Measurements from ENCODE around the gene ATG7. TPM values are rescaled to one million over a fixed set of nuclear protein-coding genes. Genes with fewer than 3 reads are reported as not detected.

ATG7 gene
- total RNA-seq, 1 donor from 2014 or later, result 23.0 TPM

DNA sequence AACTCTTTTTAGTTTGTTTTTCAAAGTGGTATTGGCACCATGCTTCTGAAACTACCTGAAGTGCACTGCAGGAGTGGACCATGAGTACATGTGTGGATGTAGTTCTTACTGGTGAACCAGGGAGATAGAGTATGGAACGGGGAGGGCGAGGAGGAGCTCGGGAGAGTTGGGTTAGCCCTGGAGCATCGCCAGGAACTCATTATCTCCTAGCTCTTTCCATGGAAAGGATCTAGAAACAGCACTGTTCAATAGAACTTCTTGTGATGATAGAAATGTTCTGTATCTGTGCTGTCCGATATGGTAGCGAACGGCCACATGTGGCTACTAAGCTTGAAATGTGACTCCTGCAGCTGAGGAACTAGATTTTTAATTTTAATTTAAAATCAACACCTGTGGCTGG lies 324.2 kb downstream of the ATG7 start:
- Mint-ChIP-seq H3K36me3 (ENCODE audit: unreplicated experiment) (no peaks in the 10 kb centered on the region), H3K4me1 (ENCODE audit: low read depth, unreplicated experiment) (peaks cover 29% of the 10 kb centered on the region), H3K27me3 (ENCODE audit: unreplicated experiment) (peaks cover 2% of the 10 kb centered on the region), H3K4me3 (ENCODE audit: unreplicated experiment) (no peak overlapping the region), H3K27ac (ENCODE audit: unreplicated experiment) (no peak overlapping the region), H3K9me3 (ENCODE audit: unreplicated experiment) (peaks cover 4% of the 10 kb centered on the region)
- no peak for DNase-seq
- TF ChIP-seq CTCF (IDR thresholded peaks at IDR 0.05; ENCODE audit: partially characterized antibody, unreplicated experiment), result no peak

GRCh38 chr3:11600501-11601282 lies 328.5 kb downstream of the ATG7 start:
- peak overlapping the region; percentile 28 for H3K4me3 Mint-ChIP-seq (ENCODE audit: unreplicated experiment)
- H3K27me3 Mint-ChIP-seq (ENCODE audit: unreplicated experiment), result no peaks in the 10 kb centered on the region
- TF ChIP-seq CTCF (IDR thresholded peaks at IDR 0.05; ENCODE audit: partially characterized antibody, unreplicated experiment), result no peak
- H3K9me3 Mint-ChIP-seq (ENCODE audit: unreplicated experiment), result peaks cover 5% of the 10 kb centered on the region
- no peaks in the 10 kb centered on the region for H3K36me3 Mint-ChIP-seq (ENCODE audit: unreplicated experiment)
- peaks cover 23% of the 10 kb centered on the region for H3K4me1 Mint-ChIP-seq (ENCODE audit: low read depth, unreplicated experiment)
- DNase-seq, result no peak
- peak overlapping the region; percentile 67 for H3K27ac Mint-ChIP-seq (ENCODE audit: unreplicated experiment)

DNA sequence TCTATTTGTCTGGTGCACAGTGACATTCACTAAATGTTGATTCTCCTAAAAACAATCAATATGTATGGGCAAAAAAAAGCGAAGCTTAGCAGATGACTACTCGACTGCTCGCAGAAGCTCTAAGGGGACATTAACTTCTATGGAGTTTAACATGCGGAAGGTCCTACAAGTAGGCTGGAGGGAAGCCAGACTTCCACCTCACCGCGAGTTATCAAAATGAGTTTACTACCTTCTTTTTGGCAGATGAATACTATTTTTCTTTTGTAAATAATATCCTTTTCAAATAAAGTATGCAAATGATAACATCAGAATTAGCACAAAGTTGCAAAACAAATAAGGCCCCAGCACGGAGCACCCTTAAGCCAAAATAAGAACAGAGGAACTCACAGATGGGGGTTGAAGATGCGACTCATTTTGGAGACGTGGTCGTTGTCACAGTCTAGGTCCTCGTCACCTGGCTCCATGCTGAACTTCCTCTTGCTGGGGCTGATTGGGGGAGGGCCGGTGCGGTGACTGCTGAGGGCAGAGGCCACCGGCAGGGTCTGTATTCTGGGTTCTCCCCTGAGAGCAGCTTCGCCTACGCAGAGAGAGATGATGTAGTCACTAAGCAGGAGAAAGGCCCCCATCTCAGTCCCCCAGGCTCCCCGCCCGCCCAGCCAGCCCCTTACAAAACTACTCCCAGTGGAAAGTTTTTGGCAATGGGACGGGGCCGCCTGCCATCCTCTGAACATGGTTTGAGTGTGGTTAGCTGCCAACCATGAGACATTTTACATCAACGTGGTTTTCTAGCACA lies 329.4 kb downstream of the ATG7 start:
- Mint-ChIP-seq H3K27me3 (ENCODE audit: unreplicated experiment) (no peaks in the 10 kb centered on the region), H3K4me3 (ENCODE audit: unreplicated experiment) (peak overlapping the region; percentile 28), H3K4me1 (ENCODE audit: low read depth, unreplicated experiment) (peaks cover 23% of the 10 kb centered on the region), H3K9me3 (ENCODE audit: unreplicated experiment) (peaks cover 5% of the 10 kb centered on the region), H3K36me3 (ENCODE audit: unreplicated experiment) (no peaks in the 10 kb centered on the region), H3K27ac (ENCODE audit: unreplicated experiment) (peak overlapping the region; percentile 67)
- no peak for DNase-seq
- no peak for TF ChIP-seq CTCF (IDR thresholded peaks at IDR 0.05; ENCODE audit: partially characterized antibody, unreplicated experiment)

- no peaks in the 10 kb centered on the region for H3K36me3 Mint-ChIP-seq (ENCODE audit: unreplicated experiment)
- H3K27ac Mint-ChIP-seq (ENCODE audit: unreplicated experiment), result no peak overlapping the region
- no peak for DNase-seq
- no peak overlapping the region for H3K4me3 Mint-ChIP-seq (ENCODE audit: unreplicated experiment)
- H3K4me1 Mint-ChIP-seq (ENCODE audit: low read depth, unreplicated experiment), result peaks cover 27% of the 10 kb centered on the region
- peaks cover 7% of the 10 kb centered on the region for H3K9me3 Mint-ChIP-seq (ENCODE audit: unreplicated experiment)
- H3K27me3 Mint-ChIP-seq (ENCODE audit: unreplicated experiment), result no peaks in the 10 kb centered on the region
- no peak for TF ChIP-seq CTCF (IDR thresholded peaks at IDR 0.05; ENCODE audit: partially characterized antibody, unreplicated experiment)
Observed at GRCh38 chr3:11602239-11602840, 330.1 kb downstream of the ATG7 start.
